Stimulated activated CD4-positive, alpha-beta T cell treated with anti-CD3 and anti-CD28 coated beads, Interleukin-12 subunit alpha, Interleukin-12 subunit beta, amount 100 ng/mL, for 24 hours (primary cell): ENCODE measurements around the gene TAS2R60.
"Not testable (repeated sequence)": the region's sequence is repeated elsewhere in the genome, so short reads cannot be mapped to it uniquely, and the experiment has no call there.

Experiments used
- DNase-seq, 2 experiments: peaks; one replicate each; pipeline ENCODE4 v3.0.0-alpha.2; 2020; ENCODE audit warnings: low read depth in 2 of 2

Gene TAS2R60

GRCh38 chr7:143411976-143412708 is 31.1 kb upstream of the TAS2R60 start:
- no peak for DNase-seq

GRCh38 chr7:143413123-143413522 is 30.1 kb upstream of the TAS2R60 start:
- DNase-seq = no peak

GRCh38 chr7:143415209-143415608 is 28.0 kb upstream of the TAS2R60 start:
- DNase-seq = not testable (repeated sequence)

- no peak for DNase-seq
Measured at GRCh38 chr7:143415742-143416397, 27.4 kb upstream of the TAS2R60 start.

- no peak for DNase-seq
Measured at GRCh38 chr7:143416565-143417149, 26.6 kb upstream of the TAS2R60 start.

- no peak for DNase-seq
Measured at GRCh38 chr7:143417734-143418383, 25.4 kb upstream of the TAS2R60 start.

- DNase-seq = no peak
Measured at GRCh38 chr7:143418681-143419458, 24.4 kb upstream of the TAS2R60 start.

GRCh38 chr7:143419880-143420279 is 23.4 kb upstream of the TAS2R60 start:
- DNase-seq = no peak

GRCh38 chr7:143420624-143421023 is 22.6 kb upstream of the TAS2R60 start:
- DNase-seq = not testable (repeated sequence)

- DNase-seq = no peak
Measured at GRCh38 chr7:143422033-143422432, 21.2 kb upstream of the TAS2R60 start.

- DNase-seq = not testable (repeated sequence)
Measured at GRCh38 chr7:143424476-143424875, 18.8 kb upstream of the TAS2R60 start.

GRCh38 chr7:143426479-143427142 is 16.6 kb upstream of the TAS2R60 start:
- no peak for DNase-seq

- DNase-seq = no peak
Measured at GRCh38 chr7:143429770-143430698, 13.2 kb upstream of the TAS2R60 start.

GRCh38 chr7:143431109-143431508 is 12.1 kb upstream of the TAS2R60 start:
- DNase-seq = no peak

- DNase-seq = no peak
Measured at GRCh38 chr7:143433759-143434158, 9.5 kb upstream of the TAS2R60 start.

- no peak for DNase-seq
Measured at GRCh38 chr7:143434660-143435059, 8.6 kb upstream of the TAS2R60 start.

- DNase-seq = no peak
Measured at GRCh38 chr7:143435266-143435665, 8.0 kb upstream of the TAS2R60 start.

- DNase-seq = no peak
Measured at GRCh38 chr7:143436325-143436946, 6.8 kb upstream of the TAS2R60 start.

- DNase-seq = no peak
Measured at GRCh38 chr7:143437578-143437977, 5.7 kb upstream of the TAS2R60 start.

GRCh38 chr7:143439866-143440265 is 3.4 kb upstream of the TAS2R60 start:
- no peak for DNase-seq
